Esophagus squamous epithelium (tissue), 4 donors: ENCODE measurements around the gene SCRT2.

Experiments used
- CTCF ChIP-seq, 6 experiments: fragments of 450-650 bp in 4 of 6; fragments of 200-600 bp in 2 of 6; sonication (generic) in 2 of 6; IDR thresholded peaks; one replicate each; pipeline ENCODE4 v1.5.1; 2016 to 2019; ENCODE audit warnings: antibody characterized with exemption in 6 of 6, mild to moderate bottlenecking in 4 of 6, moderate library complexity in 4 of 6
- POLR2A ChIP-seq, 4 donors: fragments of 450-650 bp; IDR thresholded peaks; one replicate each; pipeline ENCODE4 v1.6.1; 2017; ENCODE audit warnings: antibody characterized with exemption in 4 of 4, mild to moderate bottlenecking in 4 of 4, moderate library complexity in 3 of 4

- TF ChIP-seq CTCF (IDR thresholded peaks at IDR 0.05): no peak
- TF ChIP-seq POLR2A (IDR thresholded peaks at IDR 0.05): no peak
Observed at GRCh38 chr20:694496-694895, 18.9 kb upstream of the SCRT2 start.
